Thymus (tissue), 14 donors: Measurements from ENCODE around the gene LARP6. TPM values are rescaled to one million over a fixed set of nuclear protein-coding genes. Genes with fewer than 3 reads are reported as not detected.

ENCODE experiments used
- DNase-seq, 9 donors: peaks; one replicate each; pipeline ENCODE4 v3.0.0-alpha.2; 2013; ENCODE audit warnings: low spot score in 9 of 9, low read depth in 6 of 9, missing footprints in 1 of 9
- H3K27ac ChIP-seq, 2 donors: one replicate each; pipeline ENCODE4 v1.5.1; 2013; ENCODE audit warnings: control low read depth in 1 of 2, low read depth in 1 of 2, low read length in 1 of 2, mild to moderate bottlenecking in 1 of 2, moderate library complexity in 1 of 2
- H3K27me3 ChIP-seq, 2 donors: one replicate each; pipeline ENCODE4 v1.5.1; 2013; ENCODE audit warnings: low read length in 1 of 2; ENCODE audit not compliant: control insufficient read depth in 2 of 2, insufficient read depth in 1 of 2
- H3K36me3 ChIP-seq, 2 donors: one replicate each; pipeline ENCODE4 v1.5.1; 2013; ENCODE audit warnings: low read length in 1 of 2, mild to moderate bottlenecking in 1 of 2, moderate library complexity in 1 of 2; ENCODE audit not compliant: control insufficient read depth in 2 of 2, insufficient read depth in 2 of 2
- H3K4me1 ChIP-seq, 2 donors: one replicate each; pipeline ENCODE4 v1.5.1; 2013; ENCODE audit warnings: low read length in 2 of 2; ENCODE audit not compliant: control insufficient read depth in 2 of 2, insufficient read depth in 2 of 2
- H3K4me3 ChIP-seq, 2 donors: one replicate each; pipeline ENCODE4 v1.5.1; 2013; ENCODE audit warnings: low read length in 2 of 2, control low read depth in 1 of 2, mild to moderate bottlenecking in 1 of 2
- H3K9me3 ChIP-seq, 2 donors: one replicate each; pipeline ENCODE4 v1.5.1; 2013; ENCODE audit warnings: low read length in 1 of 2, mild to moderate bottlenecking in 1 of 2; ENCODE audit not compliant: control insufficient read depth in 2 of 2, insufficient read depth in 1 of 2
- WGBS: extraction: QIAGEN DNeasy Blood & Tissue Kit; methylation state at CpG from one replicate; pipeline ENCODE4 v1.1.7; 2013; 5-methylcytosine and 5-hydroxymethylcytosine counted together
- long read RNA-seq, 10 donors: transcript quantifications; one replicate each; lab custom pipeline, GENCODE V29; 2026
- polyA plus RNA-seq: library from polyadenylated mRNA; stranded (reverse); fragments of 200-250 nt; gene quantifications from one replicate; pipeline ENCODE4 v1.2.3, GENCODE V29; 2013
- total RNA-seq: library from RNA; stranded (reverse); fragments of 120-200 nt; gene quantifications from one replicate; pipeline ENCODE4 v1.2.4, GENCODE V29; 2013
- donor health status: healthy.

LARP6 gene
- total RNA-seq (6.3 TPM), polyA plus RNA-seq (12.4 TPM)
- long read RNA-seq, donor 1 = 0 reads
- long read RNA-seq, donor 2 = 0 reads
- long read RNA-seq, donor 3, full-length matches to known transcripts = 4 of 4 reads
- long read RNA-seq, donor 3, partial matches to known transcripts = 0 of 4 reads
- long read RNA-seq, donor 3, other reads (novel, unspliced or antisense) = 0 of 4 reads
- long read RNA-seq, donor 4, full-length matches to known transcripts = 1 of 1 reads
- long read RNA-seq, donor 4, partial matches to known transcripts = 0 of 1 reads
- long read RNA-seq, donor 4, other reads (novel, unspliced or antisense) = 0 of 1 reads
- long read RNA-seq, donor 5, full-length matches to known transcripts = 7 of 7 reads
- long read RNA-seq, donor 5, partial matches to known transcripts = 0 of 7 reads
- long read RNA-seq, donor 5, other reads (novel, unspliced or antisense) = 0 of 7 reads
- long read RNA-seq, donor 6, full-length matches to known transcripts = 3 of 3 reads
- long read RNA-seq, donor 6, partial matches to known transcripts = 0 of 3 reads
- long read RNA-seq, donor 6, other reads (novel, unspliced or antisense) = 0 of 3 reads
- long read RNA-seq, donor 7, full-length matches to known transcripts = 1 of 1 reads
- long read RNA-seq, donor 7, partial matches to known transcripts = 0 of 1 reads
- long read RNA-seq, donor 7, other reads (novel, unspliced or antisense) = 0 of 1 reads
- long read RNA-seq, donor 8, full-length matches to known transcripts = 3 of 3 reads
- long read RNA-seq, donor 8, partial matches to known transcripts = 0 of 3 reads
- long read RNA-seq, donor 8, other reads (novel, unspliced or antisense) = 0 of 3 reads
- long read RNA-seq, donor 9, full-length matches to known transcripts = 7 of 7 reads
- long read RNA-seq, donor 9, partial matches to known transcripts = 0 of 7 reads
- long read RNA-seq, donor 9, other reads (novel, unspliced or antisense) = 0 of 7 reads
- long read RNA-seq, donor 10, full-length matches to known transcripts = 4 of 4 reads
- long read RNA-seq, donor 10, partial matches to known transcripts = 0 of 4 reads
- long read RNA-seq, donor 10, other reads (novel, unspliced or antisense) = 0 of 4 reads

GRCh38 chr15:70853973-70854665 is at the start of gene LARP6:
LARP6 (minus strand) TSS chr15:70854157; CDS start chr15:70854088, 69 bp downstream.
- DNase-seq = peak in 3 of 9 donors; percentile 15 to 37 (median 17)
- Histone ChIP-seq H3K4me3 (peak within 1 kb of the TSS; percentile 41 to 65), H3K9me3 (no peaks in the 10 kb centered on the region), H3K27me3 (peaks cover 27 to 55% of the 10 kb centered on the region in 2 donors), H3K27ac (peak within 1 kb of the TSS; percentile 57 to 83), H3K4me1 (peaks cover 3 to 9% of the 10 kb centered on the region in 2 donors), H3K36me3 (no peaks in the 10 kb centered on the region)
- 1% methylated on average over 78 of the region's 78 CpGs for WGBS

GRCh38 chr15:70902107-70902506 is 48.1 kb upstream of the LARP6 start:
- H3K27me3 ChIP-seq = no peaks in the 10 kb centered on the region
- DNase-seq = no peak
- no peaks in the 10 kb centered on the region for H3K9me3 ChIP-seq
- no peak overlapping the region for H3K27ac ChIP-seq
- H3K4me3 ChIP-seq = no peak overlapping the region
- 92% methylated on average over 1 of the region's 1 CpG for WGBS
- no peaks in the 10 kb centered on the region for H3K4me1 ChIP-seq
- no peaks in the 10 kb centered on the region for H3K36me3 ChIP-seq

GRCh38 chr15:70892912-70893560 is 39.1 kb upstream of the LARP6 start:
- DNase-seq = no peak
- no peak overlapping the region for H3K27ac ChIP-seq
- no peaks in the 10 kb centered on the region for H3K36me3 ChIP-seq
- peaks cover 13 to 32% of the 10 kb centered on the region in 2 donors for H3K27me3 ChIP-seq
- 9% methylated on average over 10 of the region's 10 CpGs for WGBS
- peak overlapping the region; percentile 45 to 53 for H3K4me3 ChIP-seq
- H3K9me3 ChIP-seq = no peaks in the 10 kb centered on the region
- peaks cover 7 to 10% of the 10 kb centered on the region in 2 donors for H3K4me1 ChIP-seq

- DNase-seq = peak; percentile 24 to 76 (median 29)
- Histone ChIP-seq H3K27me3 (peaks cover 13 to 32% of the 10 kb centered on the region in 2 donors), H3K27ac (no peak within 1 kb of the TSS), H3K9me3 (no peaks in the 10 kb centered on the region), H3K4me3 (peak within 1 kb of the TSS; percentile 45 to 53), H3K4me1 (peaks cover 7 to 10% of the 10 kb centered on the region in 2 donors), H3K36me3 (no peaks in the 10 kb centered on the region)
- 1% methylated on average over 61 of the region's 61 CpGs for WGBS
Observed at GRCh38 chr15:70892002-70892911, 38.3 kb upstream of the LARP6 start, which contains the start of the genes LRRC49 and THAP10. LRRC49 (plus strand) TSS chr15:70892826; CDS start chr15:70892895, 69 bp downstream. THAP10 (minus strand) TSS chr15:70892433; CDS start chr15:70892272, 161 bp downstream.

GRCh38 chr15:70882361-70882760 is 28.4 kb upstream of the LARP6 start:
- DNase-seq = peak in 1 of 9 donors; percentile 17
- no peaks in the 10 kb centered on the region for H3K9me3 ChIP-seq
- no peak overlapping the region for H3K4me3 ChIP-seq
- no peaks in the 10 kb centered on the region for H3K4me1 ChIP-seq
- H3K27ac ChIP-seq = no peak overlapping the region
- no peaks in the 10 kb centered on the region for H3K36me3 ChIP-seq
- 53% methylated on average over 2 of the region's 2 CpGs for WGBS
- no peaks in the 10 kb centered on the region for H3K27me3 ChIP-seq

- no peak for DNase-seq
- no peaks in the 10 kb centered on the region for H3K4me1 ChIP-seq
- H3K27ac ChIP-seq = no peak overlapping the region
- no peak overlapping the region for H3K4me3 ChIP-seq
- H3K27me3 ChIP-seq = no peaks in the 10 kb centered on the region
- no peaks in the 10 kb centered on the region for H3K36me3 ChIP-seq
- WGBS = 97% methylated on average over 2 of the region's 2 CpGs
- no peaks in the 10 kb centered on the region for H3K9me3 ChIP-seq
Observed at GRCh38 chr15:70880781-70881180, 26.8 kb upstream of the LARP6 start.

GRCh38 chr15:70879401-70879800 is 25.4 kb upstream of the LARP6 start:
- no peaks in the 10 kb centered on the region for H3K36me3 ChIP-seq
- H3K4me3 ChIP-seq = no peak overlapping the region
- no peaks in the 10 kb centered on the region for H3K27me3 ChIP-seq
- no peak for DNase-seq
- no peak overlapping the region for H3K27ac ChIP-seq
- WGBS = 86% methylated on average over 2 of the region's 2 CpGs
- no peaks in the 10 kb centered on the region for H3K4me1 ChIP-seq
- H3K9me3 ChIP-seq = no peaks in the 10 kb centered on the region
